GM12878 (cell line): ENCODE measurements around the gene ANKMY1. TPM values are rescaled to one million over a fixed set of nuclear protein-coding genes. Genes with fewer than 3 reads are reported as not detected.

Source experiments
- ATAC-seq: fragments of 200-7000 bp; cut with Tn5 transposase; 3 replicates; pipeline ENCODE4 v1.9.1; 2020; ENCODE audit warnings: mild to moderate bottlenecking, moderate library complexity
- BruUV-seq: library from RNA; stranded (reverse); fragments of 400-500 nt; replicated peaks from 2 replicates; lab custom pipeline; 2021; lab: Mats Ljungman, UMichigan
- CTCF ChIA-PET: fragments of 300-600 bp; sonication (Branson Sonifier 250); formaldehyde crosslinking; extraction: SDS; loops from one replicate; lab custom pipeline; 2021; ENCODE audit warnings: inconsistent platforms; lab: Yijun Ruan, JAX
- POLR2A ChIA-PET: fragments of 350-600 bp; formaldehyde crosslinking; extraction: SDS; loops from one replicate; lab custom pipeline; 2021; ENCODE audit warnings: inconsistent platforms; lab: Charles Lee
- RAD21 ChIA-PET: fragments of 300-600 bp; sonication (Branson Sonifier 250); formaldehyde crosslinking; loops from one replicate; lab custom pipeline; 2023; ENCODE audit warnings: antibody characterized with exemption; ENCODE audit not compliant: unreplicated experiment; lab: Charles Lee
- SMC1A ChIA-PET: fragments of 300-600 bp; sonication (Branson Sonifier 250); formaldehyde crosslinking; loops from one replicate; lab custom pipeline; 2023; ENCODE audit not compliant: unreplicated experiment, uncharacterized antibody; lab: Charles Lee
- DNase-seq: peaks from one replicate; pipeline ENCODE4 v3.0.0-alpha.2; 2011; ENCODE audit warnings: low read depth, low spot score
- FAIRE-seq: peaks from 3 replicates; lab custom pipeline; 2011; peaks lifted over from hg19 to GRCh38; lab: Jason Lieb, UNC
- H2AFZ ChIP-seq: 2 replicates; pipeline ENCODE4 v1.6.0; 2011; ENCODE audit warnings: low read depth, low read length, control low read depth; ENCODE audit not compliant: control insufficient read depth
- H3K27ac ChIP-seq: 2 replicates; pipeline ENCODE4 v1.5.1; 2011; ENCODE audit warnings: control low read depth; ENCODE audit not compliant: control insufficient read depth, insufficient read depth
- H3K27me3 ChIP-seq, 2 experiments: replicated peaks in 1 of 2; 2 replicates each; pipeline versions ENCODE4 v1.6.0 to v1.6.1; 2011; ENCODE audit warnings: low read length in 1 of 2; ENCODE audit not compliant: control insufficient read depth in 2 of 2, insufficient read depth in 2 of 2
- H3K36me3 ChIP-seq, 2 experiments: 2 replicates each; pipeline ENCODE4 v1.5.1; 2011; ENCODE audit warnings: low read length in 1 of 2; ENCODE audit not compliant: control insufficient read depth in 2 of 2, insufficient read depth in 2 of 2
- H3K4me1 ChIP-seq: 2 replicates; pipeline ENCODE4 v1.6.1; 2011; ENCODE audit warnings: mild to moderate bottlenecking, low read length, moderate library complexity, mixed read lengths; ENCODE audit not compliant: control insufficient read depth, insufficient read depth
- H3K4me2 ChIP-seq: 2 replicates; pipeline ENCODE4 v1.6.0; 2011; ENCODE audit warnings: control low read depth; ENCODE audit not compliant: control insufficient read depth, insufficient read depth
- H3K4me3 ChIP-seq: fragments of 200-600 bp; sonication (generic); 2 replicates; pipeline ENCODE4 v1.5.1; 2016
- H3K79me2 ChIP-seq: 2 replicates; pipeline ENCODE4 v1.6.0; 2011; ENCODE audit warnings: low read length; ENCODE audit not compliant: control insufficient read depth, insufficient read depth
- H3K9ac ChIP-seq: 2 replicates; pipeline ENCODE4 v1.8.0; 2011; ENCODE audit warnings: low read length, control low read depth, mixed read lengths; ENCODE audit not compliant: control insufficient read depth, insufficient read depth
- H3K9me3 ChIP-seq: replicated peaks from 3 replicates; pipeline ENCODE4 v1.5.1; 2011; ENCODE audit warnings: mild to moderate bottlenecking, low read length; ENCODE audit not compliant: control insufficient read depth, insufficient read depth
- H4K20me1 ChIP-seq: 2 replicates; pipeline ENCODE4 v1.6.0; 2011; ENCODE audit not compliant: control insufficient read depth, insufficient read depth
- ATF3 ChIP-seq: IDR thresholded peaks from 2 replicates; pipeline ENCODE4 v1.6.1; 2011; ENCODE audit warnings: low read depth, mild to moderate bottlenecking, low read length, moderate library complexity, borderline replicate concordance; ENCODE audit errors: extremely low read depth
- CHD2 ChIP-seq: IDR thresholded peaks from 2 replicates; pipeline ENCODE4 v1.6.1; 2011; ENCODE audit warnings: low read depth, low read length, improper control_type of control experiment, borderline replicate concordance
- CHD4 ChIP-seq: fragments of 200-600 bp; sonication (generic); IDR thresholded peaks from 2 replicates; pipeline ENCODE4 v1.6.1; 2016; ENCODE audit warnings: mild to moderate bottlenecking
- CREB1 ChIP-seq: IDR thresholded peaks from 2 replicates; pipeline ENCODE4 v1.6.1; 2012; ENCODE audit warnings: low read depth, mild to moderate bottlenecking, inconsistent platforms
- DPF2 ChIP-seq: fragments of 450-650 bp; IDR thresholded peaks from 2 replicates; pipeline ENCODE4 v1.6.1; 2017; ENCODE audit warnings: mild to moderate bottlenecking
- E2F4 ChIP-seq: IDR thresholded peaks from 2 replicates; pipeline ENCODE4 v1.6.1; 2012; ENCODE audit warnings: low read depth, low read length, improper control_type of control experiment
- EED ChIP-seq: sonication (generic); IDR thresholded peaks from 2 replicates; pipeline ENCODE4 v1.6.1; 2016; ENCODE audit warnings: antibody characterized with exemption, low read depth
- HDAC2 ChIP-seq: fragments of 200-600 bp; sonication (generic); IDR thresholded peaks from 2 replicates; pipeline ENCODE4 v1.6.1; 2017
- NFIC ChIP-seq: IDR thresholded peaks from 2 replicates; pipeline ENCODE4 v1.6.1; 2012; ENCODE audit warnings: low read depth, mild to moderate bottlenecking, inconsistent platforms, low read length, moderate library complexity
- PBX3 ChIP-seq: IDR thresholded peaks from 2 replicates; pipeline ENCODE4 v1.6.1; 2011; ENCODE audit warnings: mild to moderate bottlenecking, low read depth, low read length, moderate library complexity; ENCODE audit not compliant: insufficient replicate concordance
- RBBP5 ChIP-seq: fragments of 200-600 bp; sonication (generic); conservative IDR thresholded peaks from 2 replicates; pipeline ENCODE4 v1.6.1; 2016
- SREBF1 ChIP-seq: IDR thresholded peaks from 2 replicates; pipeline ENCODE4 v1.6.1; 2012; ENCODE audit warnings: mild to moderate bottlenecking, low read length
- STAT1 ChIP-seq: fragments of 450-650 bp; conservative IDR thresholded peaks from 2 replicates; pipeline ENCODE4 v1.6.1; 2014; ENCODE audit warnings: antibody characterized with exemption, mild to moderate bottlenecking
- ZNF24 ChIP-seq: fragments of 450-650 bp; IDR thresholded peaks from 2 replicates; pipeline ENCODE4 v1.6.1; 2017; ENCODE audit warnings: antibody characterized with exemption, mild to moderate bottlenecking
- ZNF384 ChIP-seq: IDR thresholded peaks from 2 replicates; pipeline ENCODE4 v1.6.1; 2012; ENCODE audit warnings: low read depth, mild to moderate bottlenecking, low read length, improper control_type of control experiment, borderline replicate concordance
- WGBS: methylation state at CpG from one replicate; pipeline ENCODE4 v1.1.6; 2016; ENCODE audit warnings: low lambda C conversion rate; ENCODE audit not compliant: insufficient replicate concordance, insufficient coverage; ENCODE audit errors: missing lambda C conversion rate; 5-methylcytosine and 5-hydroxymethylcytosine counted together
- in situ Hi-C: fragments of 300-500 bp; cut with MboI; formaldehyde crosslinking; loops from 9 replicates; pipeline ENCODE4 v1.14.3; 2018; ENCODE audit warnings: mixed read lengths
- intact Hi-C: fragments of 100-400 bp; cut with micrococcal nuclease; formaldehyde crosslinking; loops from one replicate; pipeline ENCODE4 v1.14.2; 2022; ENCODE audit not compliant: unreplicated experiment
- polyA plus RNA-seq, 11 experiments: library from polyadenylated mRNA; depleted of rRNA in 4 of 11; unstranded in 6 of 11; stranded (reverse) in 5 of 11; fragments of >200 nt; fragmentation: Nextera tagmentation in 4 of 11; fragmentation: Illumina TruSeq in 1 of 11; extraction: Ambion mirVana in 4 of 11; extraction: Trizol in 1 of 11; gene quantifications; 1 replicate in 1 of 11; 2 replicates in 10 of 11; pipeline versions ENCODE4 v1.2.1 to v1.2.3, GENCODE V29; 2011 to 2016; ENCODE audit warnings: inconsistent platforms in 2 of 11, missing spikeins in 2 of 11, low read depth in 1 of 11
- total RNA-seq, 4 experiments: library from RNA; depleted of rRNA in 3 of 4; stranded (reverse); fragments of >200 nt in 3 of 4; fragmentation: Illumina TruSeq in 1 of 4; extraction: Trizol in 1 of 4; gene quantifications; 2 replicates each; pipeline versions ENCODE4 v1.2.1 to v1.2.3, GENCODE V29; 2013 to 2021

ANKMY1 gene
- total and polyA plus RNA-seq, 10 of the 15 experiments (the other 5 are each of a cell fraction or from before 2014, with no cell fraction given): 1.1 to 15.3 (median 11.1) TPM

- FAIRE-seq (no peak), ATAC-seq (no peak), DNase-seq (no peak)
- Histone ChIP-seq H3K9me3 (no peaks in the 10 kb centered on the region), H3K4me3 (no peak overlapping the region), H3K4me1 (no peaks in the 10 kb centered on the region), H3K36me3 (no peaks in the 10 kb centered on the region), H3K4me2 (no peak overlapping the region), H3K9ac (no peak overlapping the region), H3K27ac (no peak overlapping the region), H3K79me2 (no peaks in the 10 kb centered on the region), H3K27me3 (peaks cover 11 to 12% of the 10 kb centered on the region in 2 experiments), H4K20me1 (no peaks in the 10 kb centered on the region), H2AFZ (no peak overlapping the region)
- ChIA-PET SMC1A (no interaction called here), RAD21 (no interaction called here), CTCF (interaction anchor here (0.5 kb wide), 1 partner anchor 391 kb away, joined by 3 read pairs; no protein-coding TSS in a partner anchor), POLR2A (no interaction called here)
- 45% methylated on average over 16 of the region's 20 CpGs for WGBS
- BruUV-seq: no TSS peak
- in situ Hi-C loops: no loop called here
- no peak for TF ChIP-seq STAT1
- no peak for TF ChIP-seq SREBF1
- TF ChIP-seq E2F4: no peak
- TF ChIP-seq NFIC: no peak
- TF ChIP-seq EED: no peak
- TF ChIP-seq DPF2: no peak
- TF ChIP-seq HDAC2: no peak
- no peak for TF ChIP-seq CHD4
- TF ChIP-seq ATF3: no peak
- no peak for TF ChIP-seq ZNF24
- no peak for TF ChIP-seq CREB1
- no peak for TF ChIP-seq CHD2
- no peak for TF ChIP-seq RBBP5
- no peak for TF ChIP-seq PBX3
- no peak for TF ChIP-seq ZNF384
- intact Hi-C loops: no loop called here
Measured at GRCh38 chr2:240451791-240452461, 105.9 kb downstream of the ANKMY1 start.
